CD14-positive monocyte (primary cell): Measurements from ENCODE around the gene NAT14. TPM values are rescaled to one million over a fixed set of nuclear protein-coding genes. Genes with fewer than 3 reads are reported as not detected.

Experiments used
- DNase-seq, 3 donors: peaks; one replicate each; pipeline ENCODE4 v3.0.0-alpha.2; 2011 to 2022
- H2AFZ ChIP-seq: 2 replicates; pipeline ENCODE4 v1.6.0; 2012; ENCODE audit warnings: mild to moderate bottlenecking, low read depth, low read length, inconsistent platforms; ENCODE audit not compliant: insufficient read depth, poor library complexity, severe bottlenecking
- H3K27ac ChIP-seq, 2 donors: 1 replicate in 1 of 2; 2 replicates in 1 of 2; pipeline ENCODE4 v1.5.1; 2012 to 2013; ENCODE audit warnings: low read length in 2 of 2, control low read depth in 1 of 2, inconsistent platforms in 1 of 2, low read depth in 1 of 2, mild to moderate bottlenecking in 1 of 2
- H3K27me3 ChIP-seq, 2 donors: one replicate each; pipeline versions ENCODE4 v1.6.0 to v1.6.1; 2011 to 2013; ENCODE audit warnings: low read length in 2 of 2; ENCODE audit not compliant: control insufficient read depth in 2 of 2, insufficient read depth in 2 of 2
- H3K36me3 ChIP-seq, 2 donors: replicated peaks in 1 of 2; 1 replicate in 1 of 2; 2 replicates in 1 of 2; pipeline versions ENCODE4 v1.5.1 to v1.6.1; 2012 to 2013; ENCODE audit warnings: low read length in 2 of 2, control low read depth in 1 of 2, inconsistent platforms in 1 of 2, mild to moderate bottlenecking in 1 of 2; ENCODE audit not compliant: insufficient read depth in 2 of 2, control insufficient read depth in 1 of 2
- H3K4me1 ChIP-seq, 2 donors: 1 replicate in 1 of 2; 2 replicates in 1 of 2; pipeline versions ENCODE4 v1.5.1 to v1.6.1; 2012 to 2013; ENCODE audit warnings: low read length in 2 of 2, control low read depth in 1 of 2, inconsistent platforms in 1 of 2, mild to moderate bottlenecking in 1 of 2, moderate library complexity in 1 of 2; ENCODE audit not compliant: insufficient read depth in 2 of 2, control insufficient read depth in 1 of 2
- H3K4me2 ChIP-seq: replicated peaks from 2 replicates; pipeline ENCODE3; 2012; ENCODE audit warnings: low read length, moderate library complexity, mild to moderate bottlenecking; ENCODE audit not compliant: poor library complexity, severe bottlenecking; ENCODE audit errors: extremely low read depth
- H3K4me3 ChIP-seq, 3 experiments: fragments of 200-600 bp in 1 of 3; sonication (generic) in 1 of 3; replicated peaks in 1 of 3; 1 replicate in 2 of 3; 2 replicates in 1 of 3; pipeline ENCODE4 v1.5.1; 2011 to 2013; ENCODE audit warnings: low read length in 3 of 3, mild to moderate bottlenecking in 3 of 3, control low read depth in 2 of 3, low read depth in 2 of 3, inconsistent platforms in 1 of 3, moderate library complexity in 1 of 3
- H3K79me2 ChIP-seq: 2 replicates; pipeline ENCODE4 v1.6.0; 2012; ENCODE audit warnings: mild to moderate bottlenecking, control low read depth, inconsistent platforms, low read length, moderate library complexity; ENCODE audit not compliant: insufficient read depth
- H3K9ac ChIP-seq: 2 replicates; pipeline ENCODE4 v1.6.0; 2017; ENCODE audit warnings: low read length, mild to moderate bottlenecking; ENCODE audit not compliant: insufficient read depth, poor library complexity, severe bottlenecking
- H3K9me3 ChIP-seq, 2 donors: replicated peaks in 1 of 2; 1 replicate in 1 of 2; 2 replicates in 1 of 2; pipeline versions ENCODE4 v1.5.1 to v1.6.1; 2012 to 2013; ENCODE audit warnings: low read length in 2 of 2, control low read depth in 1 of 2; ENCODE audit not compliant: control insufficient read depth in 1 of 2, insufficient read depth in 1 of 2
- H4K20me1 ChIP-seq: 2 replicates; pipeline ENCODE4 v1.6.0; 2012; ENCODE audit warnings: mild to moderate bottlenecking, low read length, control low read depth, moderate library complexity; ENCODE audit not compliant: insufficient read depth
- H3K27ac Mint-ChIP-seq, 7 donors: one replicate each; pipeline ENCODE4 v1.8.0; 2020; ENCODE audit warnings: mild to moderate bottlenecking in 7 of 7, mixed read lengths in 7 of 7, moderate library complexity in 6 of 7, inconsistent platforms in 2 of 7
- H3K27me3 Mint-ChIP-seq, 3 donors: one replicate each; pipeline ENCODE4 v1.8.0; 2021 to 2022; ENCODE audit warnings: low read depth in 3 of 3, mild to moderate bottlenecking in 3 of 3, mixed read lengths in 3 of 3, moderate library complexity in 3 of 3, inconsistent platforms in 1 of 3
- H3K36me3 Mint-ChIP-seq, 2 donors: one replicate each; pipeline ENCODE4 v1.8.0; 2020; ENCODE audit warnings: mixed read lengths in 2 of 2, inconsistent platforms in 1 of 2, mild to moderate bottlenecking in 1 of 2
- H3K4me1 Mint-ChIP-seq: one replicate; pipeline ENCODE4 v1.8.0; 2020; ENCODE audit warnings: mild to moderate bottlenecking, mixed read lengths
- H3K4me3 Mint-ChIP-seq, 2 donors: one replicate each; pipeline ENCODE4 v1.8.0; 2020; ENCODE audit warnings: mild to moderate bottlenecking in 2 of 2, mixed read lengths in 2 of 2, moderate library complexity in 1 of 2
- H3K9me3 Mint-ChIP-seq, 7 donors: one replicate each; pipeline ENCODE4 v1.8.0; 2020 to 2022; ENCODE audit warnings: mixed read lengths in 7 of 7, mild to moderate bottlenecking in 6 of 7, moderate library complexity in 6 of 7, inconsistent platforms in 2 of 7
- WGBS: methylation state at CpG from one replicate; pipeline ENCODE4 v1.1.5; 2013; ENCODE audit warnings: missing lambda C conversion rate; ENCODE audit not compliant: insufficient coverage; 5-methylcytosine and 5-hydroxymethylcytosine counted together
- intact Hi-C, 2 donors: fragments of 100-400 bp; cut with micrococcal nuclease; formaldehyde crosslinking; loops; one replicate each; pipeline versions ENCODE4 v1.15.0 to v1.15.1; 2023
- polyA plus RNA-seq, 3 donors: library from polyadenylated mRNA; depleted of rRNA in 1 of 3; unstranded in 2 of 3; stranded (reverse) in 1 of 3; fragments of 300-500 nt in 2 of 3; fragments of >200 nt in 1 of 3; fragmentation: Illumina TruSeq in 2 of 3; gene quantifications; 1 replicate in 2 of 3; 2 replicates in 1 of 3; pipeline ENCODE4 v1.2.3, GENCODE V29; 2012 to 2021
- TF ChIP-seq, protein P1 (sequence below): fragments of 200-600 bp; IDR thresholded peaks from one replicate; pipeline ENCODE4 v1.8.0; 2022; ENCODE audit warnings: antibody characterized with exemption, mild to moderate bottlenecking

Gene NAT14
- polyA plus RNA-seq, 3 donors = 1.5 to 2.2 (median 1.9) TPM

DNA sequence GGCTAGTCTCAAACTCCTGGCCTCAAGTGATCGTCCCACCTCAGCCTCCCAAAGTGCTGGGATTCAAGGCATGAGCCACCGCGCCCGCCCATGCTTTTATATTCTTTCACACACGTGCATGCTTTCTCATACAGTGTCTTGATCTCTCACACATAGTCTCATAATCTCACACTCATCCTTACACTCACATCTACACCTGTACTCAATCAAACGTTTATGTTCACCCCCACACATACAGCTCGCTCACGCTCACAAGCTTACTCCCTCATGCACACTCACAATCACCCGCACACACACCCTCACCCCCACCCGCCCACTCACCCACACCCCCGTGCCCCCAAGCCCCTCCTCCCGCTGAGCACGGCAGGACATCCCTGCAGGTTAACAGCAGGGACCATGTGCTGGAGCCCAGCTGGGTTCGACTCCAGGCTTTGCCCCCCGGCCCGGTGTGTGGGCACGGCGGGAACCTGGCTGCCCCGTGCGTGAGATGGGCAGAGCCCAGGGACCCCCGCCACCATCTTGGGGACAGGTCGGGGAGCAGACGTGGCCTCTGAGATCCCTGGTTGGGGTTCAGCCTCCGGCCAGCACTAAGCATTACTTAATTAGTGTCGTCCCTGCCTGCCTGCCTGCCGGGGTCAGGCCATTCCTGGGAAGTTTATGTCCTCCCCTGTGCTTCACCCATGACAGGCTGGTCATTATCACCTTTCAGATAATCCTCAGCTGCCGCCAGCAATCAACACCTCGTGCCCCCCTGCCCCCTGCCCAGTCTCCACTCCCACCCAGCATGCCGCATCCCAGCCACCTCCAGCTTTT is 40.5 kb downstream of the NAT14 start:
- 89% methylated on average over 24 of the region's 29 CpGs for WGBS

DNA sequence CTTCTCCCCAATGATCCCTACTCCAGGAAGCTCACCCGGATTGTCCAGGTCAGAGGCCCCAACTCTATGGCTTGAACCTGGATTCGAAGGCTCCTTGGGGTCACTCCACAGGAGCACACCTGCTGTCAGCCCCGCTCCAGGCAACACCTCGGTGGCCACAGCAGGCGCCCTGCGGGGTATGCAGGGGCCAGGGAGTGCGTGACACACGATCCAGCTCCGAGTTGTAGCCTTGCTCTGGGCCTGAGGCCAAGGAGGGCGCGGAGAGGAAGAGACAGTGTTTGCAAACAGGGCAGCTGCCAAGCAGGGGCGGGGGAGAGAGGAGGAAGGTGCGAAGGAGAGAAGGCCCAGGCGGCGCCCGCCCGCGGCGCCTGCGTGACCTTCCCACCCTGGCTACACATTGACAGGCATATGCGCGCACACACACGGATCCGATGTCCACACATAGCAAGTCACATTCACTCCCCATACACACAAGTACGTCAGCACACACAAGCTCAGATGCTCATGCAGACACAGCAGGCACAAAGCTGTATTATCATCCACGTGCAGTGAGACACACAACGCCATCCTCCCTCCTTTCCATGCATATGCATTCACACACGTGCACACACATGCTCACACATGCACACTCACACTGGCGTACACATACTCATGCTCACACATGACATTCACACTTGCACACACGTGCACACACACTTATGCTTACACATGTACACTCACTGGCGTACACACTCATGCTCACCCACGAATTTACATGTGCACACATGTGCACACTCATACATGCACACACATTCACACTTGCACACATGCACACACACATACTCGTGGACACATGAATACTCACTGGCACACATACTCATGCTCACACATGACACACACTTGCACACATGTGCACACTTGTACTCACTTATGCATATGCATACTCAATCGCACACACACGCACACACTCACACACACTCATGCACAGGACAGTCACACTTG is 41.5 kb downstream of the NAT14 start:
- no peaks in the 10 kb centered on the region for H3K36me3 ChIP-seq
- H3K27me3 Mint-ChIP-seq = peaks cover 2 to 4% (median 4%) of the 10 kb centered on the region in 3 donors
- H3K4me1 Mint-ChIP-seq = no peaks in the 10 kb centered on the region
- H3K36me3 Mint-ChIP-seq = no peaks in the 10 kb centered on the region
- no peak overlapping the region for H3K4me3 Mint-ChIP-seq
- no peak overlapping the region for H3K4me3 ChIP-seq
- H3K9ac ChIP-seq = no peak overlapping the region
- no peak overlapping the region for H3K4me2 ChIP-seq
- H3K4me1 ChIP-seq = no peaks in the 10 kb centered on the region
- no peaks in the 10 kb centered on the region for H3K9me3 Mint-ChIP-seq
- 39% methylated on average over 26 of the region's 35 CpGs for WGBS
- peaks cover 0 to 6% of the 10 kb centered on the region in 2 donors for H3K9me3 ChIP-seq
- DNase-seq = no peak
- H3K27ac Mint-ChIP-seq = no peak overlapping the region
- no peak overlapping the region for H3K27ac ChIP-seq
- peak overlapping the region; percentile 6 for H2AFZ ChIP-seq
- no peaks in the 10 kb centered on the region for H3K79me2 ChIP-seq
- intact Hi-C loops = no loop called here
- no peaks in the 10 kb centered on the region for H3K27me3 ChIP-seq
- TF ChIP-seq, protein P1, sequence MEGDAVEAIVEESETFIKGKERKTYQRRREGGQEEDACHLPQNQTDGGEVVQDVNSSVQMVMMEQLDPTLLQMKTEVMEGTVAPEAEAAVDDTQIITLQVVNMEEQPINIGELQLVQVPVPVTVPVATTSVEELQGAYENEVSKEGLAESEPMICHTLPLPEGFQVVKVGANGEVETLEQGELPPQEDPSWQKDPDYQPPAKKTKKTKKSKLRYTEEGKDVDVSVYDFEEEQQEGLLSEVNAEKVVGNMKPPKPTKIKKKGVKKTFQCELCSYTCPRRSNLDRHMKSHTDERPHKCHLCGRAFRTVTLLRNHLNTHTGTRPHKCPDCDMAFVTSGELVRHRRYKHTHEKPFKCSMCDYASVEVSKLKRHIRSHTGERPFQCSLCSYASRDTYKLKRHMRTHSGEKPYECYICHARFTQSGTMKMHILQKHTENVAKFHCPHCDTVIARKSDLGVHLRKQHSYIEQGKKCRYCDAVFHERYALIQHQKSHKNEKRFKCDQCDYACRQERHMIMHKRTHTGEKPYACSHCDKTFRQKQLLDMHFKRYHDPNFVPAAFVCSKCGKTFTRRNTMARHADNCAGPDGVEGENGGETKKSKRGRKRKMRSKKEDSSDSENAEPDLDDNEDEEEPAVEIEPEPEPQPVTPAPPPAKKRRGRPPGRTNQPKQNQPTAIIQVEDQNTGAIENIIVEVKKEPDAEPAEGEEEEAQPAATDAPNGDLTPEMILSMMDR = no peak
- H4K20me1 ChIP-seq = no peaks in the 10 kb centered on the region

More for the DNA sequence above, 40.5 kb downstream of the NAT14 start:
- Histone ChIP-seq H3K4me3 (no peak overlapping the region), H4K20me1 (no peaks in the 10 kb centered on the region), H3K4me1 (no peaks in the 10 kb centered on the region), H2AFZ (no peak overlapping the region), H3K36me3 (no peaks in the 10 kb centered on the region), H3K9me3 (peaks cover 0 to 6% of the 10 kb centered on the region in 2 donors), H3K27me3 (no peaks in the 10 kb centered on the region), H3K9ac (no peak overlapping the region), H3K4me2 (no peak overlapping the region), H3K79me2 (no peaks in the 10 kb centered on the region), H3K27ac (no peak overlapping the region)
- intact Hi-C loops = no loop called here
- Mint-ChIP-seq H3K27me3 (peaks cover 2 to 4% (median 4%) of the 10 kb centered on the region in 3 donors), H3K9me3 (no peaks in the 10 kb centered on the region), H3K4me1 (no peaks in the 10 kb centered on the region), H3K4me3 (no peak overlapping the region), H3K36me3 (no peaks in the 10 kb centered on the region), H3K27ac (no peak overlapping the region)
- TF ChIP-seq, protein P1 = no peak
- DNase-seq = no peak
